KOPT-K1 (cell line): ENCODE measurements around the gene RIN3.

Source experiments
- H3K27ac ChIP-seq: fragments of 200-600 bp; sonication (generic); 2 replicates; pipeline ENCODE4 v1.5.1; 2016; ENCODE audit warnings: antibody characterized with exemption, mild to moderate bottlenecking, low read depth, low read length; ENCODE audit not compliant: poor library complexity, severe bottlenecking
- H3K36me3 ChIP-seq: fragments of 200-600 bp; sonication (generic); 2 replicates; pipeline ENCODE4 v1.5.1; 2017; ENCODE audit warnings: antibody characterized with exemption, mild to moderate bottlenecking, low read length, moderate library complexity; ENCODE audit not compliant: insufficient read depth
- H3K9me3 ChIP-seq: fragments of 200-600 bp; sonication (generic); 2 replicates; pipeline ENCODE4 v1.5.1; 2017; ENCODE audit warnings: antibody characterized with exemption, low read length, mild to moderate bottlenecking; ENCODE audit not compliant: insufficient read depth, poor library complexity, severe bottlenecking

RIN3 gene

DNA sequence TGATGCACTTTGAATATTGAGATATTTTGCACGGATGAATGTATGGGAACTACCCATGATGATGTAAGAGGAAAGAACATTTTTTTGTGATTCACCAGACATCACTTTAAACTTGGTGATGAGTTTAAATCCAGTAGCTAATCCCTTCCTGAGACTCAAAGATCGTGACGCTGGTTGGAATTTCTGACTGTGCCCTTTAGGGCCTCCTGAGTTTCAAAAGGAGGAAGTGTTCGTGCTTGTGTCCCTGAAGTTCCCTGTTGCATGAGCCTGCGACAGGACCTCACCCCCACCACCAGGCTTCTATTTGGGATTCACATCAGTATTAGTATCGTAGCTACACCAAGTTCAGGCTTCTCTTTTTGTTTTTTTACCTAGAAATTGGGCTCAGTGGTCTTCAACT, 18.6 kb upstream of the RIN3 start:
- H3K27ac ChIP-seq, result no peak overlapping the region
- H3K36me3 ChIP-seq, result no peaks in the 10 kb centered on the region
- no peaks in the 10 kb centered on the region for H3K9me3 ChIP-seq

DNA sequence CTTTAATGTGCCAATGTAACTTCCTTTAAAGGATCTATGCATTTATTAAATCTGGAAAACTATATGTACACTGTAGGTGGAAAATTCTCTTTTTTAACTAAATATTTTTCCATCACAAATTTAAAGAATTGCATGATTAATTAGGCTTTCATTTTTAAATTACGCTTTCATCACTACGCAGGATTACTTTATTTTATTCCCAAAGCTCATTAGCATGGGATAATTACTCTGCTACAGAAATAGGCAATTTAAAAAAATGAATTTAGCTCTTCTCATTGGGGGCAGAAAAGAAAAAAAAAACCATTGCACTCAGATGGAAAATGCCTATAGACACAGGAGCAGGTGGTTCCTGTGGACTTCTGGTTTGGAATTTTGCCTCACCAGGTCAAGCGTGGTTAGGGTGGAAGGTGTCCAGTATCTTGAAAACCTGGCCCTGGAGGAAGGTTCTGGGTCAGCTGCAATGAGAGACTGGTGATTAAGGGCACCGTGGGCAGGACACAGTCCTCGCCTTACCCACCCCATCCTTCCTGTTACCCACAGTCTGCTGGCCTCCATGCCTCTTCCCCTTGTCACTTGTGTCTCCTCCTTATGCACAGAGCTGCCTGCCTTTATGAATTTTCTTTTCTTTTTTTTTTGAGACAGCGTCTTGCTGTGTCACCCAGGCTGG, 17.3 kb upstream of the RIN3 start:
- Histone ChIP-seq H3K9me3 (no peaks in the 10 kb centered on the region), H3K36me3 (no peaks in the 10 kb centered on the region), H3K27ac (no peak overlapping the region)

DNA sequence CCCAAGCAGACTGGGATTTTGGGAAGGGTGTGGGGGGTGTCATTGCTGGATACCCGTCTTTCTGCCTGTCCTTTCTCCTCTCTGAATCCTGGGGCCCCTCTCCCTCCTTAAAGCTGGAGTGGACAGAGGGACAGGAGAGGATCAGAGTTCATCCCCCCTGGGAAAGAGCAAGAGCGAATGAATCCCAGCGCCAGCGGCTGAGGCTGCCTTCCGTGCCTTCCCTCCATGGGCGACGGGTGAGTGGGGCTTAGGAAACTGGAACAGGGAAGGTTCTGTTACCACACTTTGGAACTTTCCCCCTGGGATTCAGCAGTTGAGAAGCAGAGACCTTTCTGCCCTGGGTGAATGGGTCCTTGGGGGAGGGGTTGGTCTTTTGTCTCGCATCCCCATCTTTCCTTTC, 16.2 kb upstream of the RIN3 start:
- H3K9me3 ChIP-seq, result no peaks in the 10 kb centered on the region
- no peak overlapping the region for H3K27ac ChIP-seq
- H3K36me3 ChIP-seq, result no peaks in the 10 kb centered on the region

DNA sequence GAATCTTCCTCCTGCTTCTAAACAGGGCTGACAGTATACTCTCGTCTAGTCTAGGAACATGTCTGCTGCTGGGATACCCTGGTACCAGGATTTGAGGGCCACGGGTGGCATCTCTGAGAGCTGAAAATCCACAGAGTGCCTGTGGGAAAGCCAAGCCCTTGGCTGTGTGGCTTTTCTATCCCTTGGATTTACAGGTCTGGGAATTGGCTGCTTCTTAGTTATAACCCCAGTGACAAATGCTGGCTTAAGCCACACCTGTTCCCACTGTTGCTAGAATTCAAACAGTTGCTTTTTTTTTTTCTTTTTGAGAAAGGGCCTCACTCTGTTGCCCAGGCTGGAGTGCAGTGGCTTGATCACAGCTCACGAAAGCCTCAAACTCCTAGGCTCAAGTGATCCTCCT, 14.3 kb upstream of the RIN3 start:
- H3K36me3 ChIP-seq, result no peaks in the 10 kb centered on the region
- no peak overlapping the region for H3K27ac ChIP-seq
- no peaks in the 10 kb centered on the region for H3K9me3 ChIP-seq

DNA sequence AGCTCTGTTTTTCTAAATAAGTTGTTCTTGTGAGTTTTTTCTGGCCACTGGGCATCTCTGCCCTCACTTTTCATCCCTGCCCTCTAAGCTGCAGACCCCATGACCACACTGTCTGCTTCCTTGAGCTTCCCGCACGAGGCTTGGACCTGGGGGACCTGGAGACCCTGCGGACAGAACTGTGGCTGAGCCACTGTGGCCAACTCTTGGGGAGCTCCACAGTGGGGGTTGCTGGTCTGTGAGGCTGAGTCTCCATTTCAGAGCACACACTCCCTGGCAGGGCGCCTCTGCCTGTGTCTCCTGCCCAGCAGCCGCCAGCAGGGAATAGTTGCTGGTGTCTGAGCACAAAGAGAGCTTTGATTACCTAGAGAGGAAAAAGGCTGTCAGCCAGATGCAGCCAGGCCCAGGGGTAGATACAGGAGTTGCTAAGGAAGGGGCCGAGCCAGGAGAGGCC, 13.1 kb upstream of the RIN3 start:
- Histone ChIP-seq H3K27ac (no peak overlapping the region), H3K36me3 (no peaks in the 10 kb centered on the region), H3K9me3 (no peaks in the 10 kb centered on the region)

DNA sequence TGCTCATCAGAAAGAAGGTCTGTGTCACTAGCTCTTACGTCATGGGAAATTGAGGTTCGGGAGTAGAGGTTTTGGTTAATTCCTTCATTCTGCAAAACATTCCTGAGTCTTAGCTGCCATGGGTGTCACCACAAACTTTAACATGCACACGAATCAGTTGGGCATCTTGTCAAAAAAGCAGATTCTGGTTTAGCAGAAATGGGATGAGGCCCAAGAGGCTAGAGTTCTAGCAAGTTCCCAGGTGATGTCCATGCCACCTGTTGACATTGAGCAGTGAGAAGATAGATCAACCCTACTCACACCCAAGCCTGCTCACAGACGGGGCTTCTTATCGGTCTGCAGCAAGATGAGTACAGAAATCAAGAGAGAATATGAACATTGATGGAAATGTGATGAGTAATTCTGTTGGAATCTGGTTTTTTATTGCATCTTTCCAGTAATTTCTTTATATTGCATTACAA, 11.7 kb upstream of the RIN3 start:
- H3K36me3 ChIP-seq, result no peaks in the 10 kb centered on the region
- H3K27ac ChIP-seq, result no peak overlapping the region

DNA sequence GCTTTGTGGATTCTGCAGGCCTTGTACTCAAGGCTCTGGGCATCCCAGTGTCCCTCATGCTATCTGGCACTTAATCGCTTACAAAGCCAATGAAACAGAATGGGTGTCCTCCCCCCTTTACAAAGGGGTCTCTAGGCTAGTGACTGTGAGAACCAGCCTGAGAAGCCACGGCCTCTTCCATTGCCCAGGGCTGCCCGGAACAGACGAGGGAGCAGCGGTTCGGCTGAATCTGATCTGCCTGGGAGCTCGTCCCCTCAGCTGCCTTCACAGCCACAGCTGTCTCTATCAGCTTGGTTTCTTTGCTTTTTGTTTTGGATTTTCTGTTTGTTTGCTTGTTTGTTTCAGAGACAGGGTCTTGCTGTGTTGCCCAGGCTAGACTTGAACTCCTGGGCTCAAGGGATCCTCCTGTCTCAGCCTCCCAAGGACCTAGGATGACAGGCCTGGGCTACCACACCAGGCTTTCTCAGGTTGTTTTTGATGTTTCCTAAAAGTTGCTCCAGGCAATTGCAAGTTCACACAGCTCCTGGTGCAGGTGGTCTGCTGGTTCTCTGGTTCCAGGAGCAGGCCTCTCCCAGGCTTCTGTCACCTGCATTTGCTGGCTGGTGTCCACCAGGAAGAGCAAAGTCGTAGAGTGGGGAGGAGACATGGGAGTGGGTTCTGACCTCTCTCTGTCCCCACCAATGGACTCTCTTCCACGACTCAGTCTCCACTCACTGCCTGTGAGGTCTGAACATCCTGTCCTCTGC, 10.9 kb upstream of the RIN3 start:
- Histone ChIP-seq H3K9me3 (no peaks in the 10 kb centered on the region), H3K36me3 (no peaks in the 10 kb centered on the region), H3K27ac (no peak overlapping the region)

More for the DNA sequence above, 11.7 kb upstream of the RIN3 start:
- no peaks in the 10 kb centered on the region for H3K9me3 ChIP-seq

DNA sequence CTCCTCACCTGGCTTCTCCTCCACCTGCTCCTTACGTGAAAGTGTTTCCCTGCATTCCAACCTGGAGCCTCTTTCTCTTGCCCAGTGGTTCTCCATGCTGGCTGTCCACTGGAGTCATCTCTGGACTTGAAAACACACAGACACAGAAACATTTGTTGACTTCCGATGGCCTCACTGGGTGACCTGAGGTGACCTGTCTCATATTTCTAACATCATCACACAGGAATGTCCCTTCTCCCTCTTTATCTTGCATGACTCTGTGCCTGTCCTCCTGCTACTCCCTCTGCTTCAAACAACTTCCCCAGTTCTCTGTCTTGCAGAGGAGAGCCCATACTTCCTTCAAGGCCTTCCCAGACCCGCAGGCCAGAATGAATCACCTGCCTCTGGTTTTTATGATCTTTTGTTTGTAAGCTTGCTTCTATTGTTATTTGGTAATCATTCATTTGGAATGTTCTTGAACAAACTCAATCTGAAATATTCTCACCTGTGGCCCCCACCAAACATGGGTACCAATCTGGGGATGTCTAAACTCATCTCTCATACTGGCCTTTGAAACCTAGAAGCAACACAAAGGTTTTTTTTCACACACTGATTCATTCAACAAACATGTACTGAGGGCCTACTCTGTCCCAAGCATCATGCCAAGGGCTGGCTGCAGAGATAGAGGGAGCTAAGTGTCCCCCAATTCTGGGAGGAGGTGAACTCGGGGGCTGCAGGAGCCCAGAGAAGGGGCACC, 9.7 kb upstream of the RIN3 start:
- Histone ChIP-seq H3K9me3 (no peaks in the 10 kb centered on the region), H3K27ac (no peak overlapping the region), H3K36me3 (no peaks in the 10 kb centered on the region)

DNA sequence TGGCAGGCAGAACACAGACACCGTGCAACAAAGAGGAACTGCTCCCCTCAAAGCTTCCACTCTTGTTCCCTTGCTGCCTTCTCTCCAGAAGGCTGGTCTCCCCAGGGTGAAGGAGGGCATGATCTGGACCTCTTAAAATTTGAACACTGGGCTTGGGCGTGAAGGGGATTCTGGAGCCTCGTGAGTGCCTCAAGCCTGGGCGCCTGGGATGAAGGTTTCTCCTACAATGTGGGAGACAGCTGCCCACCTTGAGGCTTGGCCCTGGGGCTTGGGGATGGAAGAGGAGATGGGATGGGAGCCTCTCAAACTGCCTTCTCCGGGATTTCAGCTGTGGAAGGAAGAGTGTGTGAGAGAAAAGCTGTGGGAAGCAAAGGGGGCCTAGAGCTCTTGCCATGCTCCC, 7.8 kb upstream of the RIN3 start:
- Histone ChIP-seq H3K36me3 (no peaks in the 10 kb centered on the region), H3K27ac (no peak overlapping the region), H3K9me3 (no peaks in the 10 kb centered on the region)

DNA sequence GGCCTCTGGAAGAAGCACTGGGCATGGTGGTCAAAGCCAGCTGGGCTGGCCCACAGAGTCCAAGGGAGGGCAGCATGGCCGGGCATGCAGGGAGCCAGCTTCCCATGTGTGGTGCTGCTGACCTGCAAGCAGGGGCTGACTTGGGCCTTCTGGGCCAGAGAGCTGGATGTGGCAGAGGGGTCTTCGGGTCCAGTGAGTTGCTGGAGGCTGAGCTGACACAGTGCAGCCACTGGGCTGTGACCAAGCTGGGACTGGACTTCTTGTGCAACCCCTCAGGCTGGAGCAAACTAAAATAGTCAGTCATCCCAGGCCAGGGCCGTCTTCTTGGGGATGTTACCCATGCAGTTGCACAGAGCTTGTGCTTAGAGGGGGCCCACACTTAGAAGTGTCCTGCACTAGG, 7.3 kb upstream of the RIN3 start:
- H3K27ac ChIP-seq, result no peak overlapping the region
- H3K9me3 ChIP-seq, result no peaks in the 10 kb centered on the region
- no peaks in the 10 kb centered on the region for H3K36me3 ChIP-seq

DNA sequence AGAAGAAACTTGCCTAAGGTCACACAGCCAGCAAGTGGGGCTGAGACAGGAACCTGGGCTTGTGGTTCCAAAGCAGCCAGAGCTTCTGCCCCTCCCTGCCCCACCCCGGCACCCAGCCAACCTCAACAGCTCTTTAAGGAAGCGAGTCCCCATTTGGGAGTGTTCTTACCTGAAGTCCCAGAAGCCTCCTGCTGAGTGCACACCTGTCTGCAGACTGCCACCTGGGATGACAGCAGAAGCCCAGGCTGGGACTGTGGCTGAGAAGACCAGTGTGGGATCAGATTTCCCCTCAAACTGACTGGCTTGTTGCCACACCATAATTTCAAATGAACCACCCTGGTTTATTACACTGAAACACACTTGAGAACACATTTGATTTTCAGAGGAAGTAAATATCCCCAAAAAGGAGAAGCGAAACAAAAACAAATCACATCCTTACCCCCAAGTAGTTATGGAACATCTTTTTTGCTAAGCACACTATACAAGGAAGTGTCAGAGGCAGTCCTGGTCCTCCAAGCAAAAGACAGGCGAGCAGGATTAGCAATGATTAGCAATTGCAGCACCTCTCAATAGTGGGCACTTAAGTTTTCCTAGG, 6.3 kb upstream of the RIN3 start:
- no peaks in the 10 kb centered on the region for H3K9me3 ChIP-seq

DNA sequence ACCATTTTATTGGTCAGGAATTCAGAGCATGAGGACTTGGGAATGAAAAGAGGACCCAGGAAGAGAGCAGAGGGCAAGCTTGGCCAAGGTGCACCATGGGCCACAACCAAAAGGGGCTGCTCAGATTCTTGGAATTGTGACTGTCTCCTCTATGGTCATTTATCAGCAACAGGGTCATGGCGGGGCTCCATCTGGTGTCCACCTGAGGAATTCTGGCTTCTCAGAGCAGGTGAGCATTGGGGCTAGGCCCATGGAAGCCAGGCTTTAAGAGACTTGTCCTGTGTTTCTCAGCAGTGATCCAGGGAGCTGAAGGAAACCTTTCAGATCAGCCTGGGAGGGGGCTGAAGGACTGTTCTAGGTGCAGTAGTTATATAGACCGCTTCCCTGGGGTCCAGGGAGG, 2.6 kb upstream of the RIN3 start:
- Histone ChIP-seq H3K9me3 (no peaks in the 10 kb centered on the region), H3K36me3 (no peaks in the 10 kb centered on the region), H3K27ac (no peak overlapping the region)

More for the DNA sequence above, 6.3 kb upstream of the RIN3 start:
- no peaks in the 10 kb centered on the region for H3K36me3 ChIP-seq
- H3K27ac ChIP-seq, result no peak overlapping the region

DNA sequence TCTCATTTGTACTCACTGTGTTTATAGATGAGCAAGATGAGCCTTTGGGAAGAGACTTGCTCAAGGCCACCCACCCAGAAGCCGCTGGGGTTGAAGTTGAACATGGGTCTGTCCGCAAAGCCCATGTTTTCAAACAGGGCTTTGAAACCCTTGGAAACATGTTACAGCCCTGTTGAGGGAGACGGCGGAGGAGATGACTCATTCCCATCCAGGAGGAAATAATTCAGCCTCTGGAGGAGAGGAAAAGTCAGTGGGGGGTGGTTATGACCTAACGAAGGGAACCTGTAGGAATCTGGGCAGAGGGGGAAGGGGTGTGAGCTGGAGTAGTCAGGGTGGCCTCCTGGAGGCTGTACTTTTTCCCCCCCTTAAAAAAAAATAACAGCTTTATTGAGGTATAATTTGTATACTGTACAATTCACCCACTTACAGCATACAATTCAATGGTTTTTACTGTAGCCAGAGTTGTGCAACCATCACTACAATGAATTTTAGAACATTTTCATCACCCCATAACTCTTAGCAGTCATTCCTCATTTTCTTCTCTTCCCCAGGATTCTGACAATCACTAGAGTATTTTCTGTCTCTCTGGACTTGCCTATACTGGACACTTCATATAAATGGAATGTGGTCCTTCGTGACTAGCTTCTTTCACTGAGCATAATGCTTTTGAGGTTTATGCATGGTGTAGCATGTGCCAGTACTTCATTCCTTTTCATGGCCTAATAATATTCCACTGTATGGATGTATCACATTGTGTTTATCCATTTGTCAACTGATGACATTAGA, 1.9 kb upstream of the RIN3 start:
- no peaks in the 10 kb centered on the region for H3K36me3 ChIP-seq
- no peaks in the 10 kb centered on the region for H3K9me3 ChIP-seq
- H3K27ac ChIP-seq, result no peak overlapping the region

DNA sequence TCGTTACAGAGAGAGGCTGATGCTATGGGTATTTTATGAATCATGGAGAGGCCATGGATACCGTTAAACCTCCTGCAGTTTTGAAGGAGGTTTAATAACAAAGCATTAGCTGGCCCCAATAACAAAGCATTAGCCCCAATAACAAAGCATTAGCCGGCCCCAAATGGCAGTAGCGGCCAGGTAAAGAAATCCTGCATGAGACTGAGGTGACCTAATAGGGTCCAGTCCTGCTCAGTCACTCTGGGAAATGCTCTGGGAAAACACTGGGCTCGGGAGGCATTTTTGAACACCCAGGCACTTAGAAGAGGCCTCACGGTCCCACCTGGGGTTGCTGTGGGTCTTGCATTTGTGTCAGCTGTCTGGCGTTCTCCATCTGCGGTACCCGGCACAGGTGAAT, 776 bp upstream of the RIN3 start:
- no peaks in the 10 kb centered on the region for H3K9me3 ChIP-seq
- peak overlapping the region; percentile 94 for H3K27ac ChIP-seq
- H3K36me3 ChIP-seq, result no peaks in the 10 kb centered on the region
